ENCODE results near the gene AJAP1.

Gene AJAP1

DNA sequence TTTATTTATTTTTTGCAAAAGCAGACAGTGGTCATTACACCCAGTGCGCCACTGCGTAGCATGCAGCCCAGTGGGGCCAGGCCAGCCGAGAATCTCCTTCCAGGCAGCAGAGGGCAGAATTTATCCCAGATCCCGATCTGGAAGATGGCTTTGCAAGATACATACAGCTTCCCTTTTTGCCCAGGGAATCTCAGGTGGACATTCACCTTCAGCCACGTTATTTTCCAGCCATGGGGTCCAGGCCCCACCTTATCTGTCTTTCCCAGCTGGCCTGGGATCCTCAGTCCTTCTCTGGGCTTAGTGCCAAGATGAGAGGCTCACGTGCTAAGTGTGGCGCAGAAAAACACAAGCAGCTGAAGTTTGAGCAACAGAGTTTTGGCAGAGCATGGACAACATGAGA lies 123.6 kb downstream of the AJAP1 start:
- no peak for DNase-seq

- no peak for DNase-seq
Measured at GRCh38 chr1:4781646-4782045, 127.2 kb downstream of the AJAP1 start.

DNA sequence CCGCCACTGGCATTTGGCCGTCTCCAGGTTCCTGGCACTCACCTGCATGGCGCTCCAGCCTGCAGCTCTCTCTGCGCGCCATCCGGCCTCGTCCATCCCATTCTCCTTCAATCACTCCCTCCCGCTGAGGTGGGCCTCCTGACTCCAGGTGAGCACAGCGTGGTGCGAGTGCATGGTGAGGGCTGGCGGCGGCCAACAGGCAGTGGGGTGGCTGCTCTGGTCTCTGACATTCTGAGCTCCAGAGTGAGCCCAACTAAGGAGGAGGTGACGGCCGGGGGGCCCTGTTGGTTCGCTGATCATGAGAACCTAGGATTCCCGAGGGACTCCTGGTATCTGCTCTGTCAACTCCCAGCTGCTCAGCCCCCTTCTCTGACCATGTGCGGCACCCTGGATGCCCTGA lies 130.4 kb downstream of the AJAP1 start:
- DNase-seq = no peak

DNA sequence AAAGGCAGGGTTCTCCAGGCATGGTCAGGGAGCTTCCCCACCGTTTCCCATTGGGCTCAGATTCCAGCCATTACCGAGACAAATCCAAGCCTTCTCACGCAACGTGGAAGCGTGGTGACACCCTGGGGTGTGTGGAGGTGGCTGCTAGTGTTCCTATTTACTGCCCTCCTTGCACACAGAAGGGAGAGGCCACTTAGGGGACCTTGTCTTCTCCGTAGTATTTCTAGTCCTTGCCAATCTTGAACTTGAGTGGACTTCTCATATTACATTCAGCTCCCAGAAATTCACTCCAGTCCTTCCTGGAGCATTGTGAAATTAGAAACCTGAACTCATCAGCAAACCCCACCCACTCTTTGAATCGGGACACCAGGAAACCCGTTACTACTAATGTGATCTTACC lies 131.6 kb downstream of the AJAP1 start:
- no peak for DNase-seq

DNA sequence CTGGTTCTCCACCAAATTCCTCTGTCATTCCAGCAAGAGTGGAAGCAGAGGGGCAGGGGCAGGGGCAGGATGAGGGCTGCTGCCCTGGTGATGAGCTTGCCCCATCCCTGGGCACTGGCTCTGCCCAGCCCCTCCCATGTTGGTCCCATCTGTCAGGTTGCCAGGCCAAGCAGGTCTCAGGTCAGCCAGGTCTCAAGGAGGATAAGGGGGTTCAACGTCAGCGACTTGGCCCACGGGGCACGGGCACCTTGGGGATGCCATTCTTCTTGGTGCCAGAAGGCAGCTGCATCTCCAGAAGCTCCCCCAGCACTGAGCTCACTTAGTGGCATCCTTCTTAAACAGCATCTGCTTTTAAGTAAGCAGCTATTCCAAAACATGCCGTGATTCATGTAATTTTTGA lies 133.1 kb downstream of the AJAP1 start:
- no peak for DNase-seq

GRCh38 chr1:4792565-4792964 lies 138.2 kb downstream of the AJAP1 start:
- DNase-seq = no peak

DNA sequence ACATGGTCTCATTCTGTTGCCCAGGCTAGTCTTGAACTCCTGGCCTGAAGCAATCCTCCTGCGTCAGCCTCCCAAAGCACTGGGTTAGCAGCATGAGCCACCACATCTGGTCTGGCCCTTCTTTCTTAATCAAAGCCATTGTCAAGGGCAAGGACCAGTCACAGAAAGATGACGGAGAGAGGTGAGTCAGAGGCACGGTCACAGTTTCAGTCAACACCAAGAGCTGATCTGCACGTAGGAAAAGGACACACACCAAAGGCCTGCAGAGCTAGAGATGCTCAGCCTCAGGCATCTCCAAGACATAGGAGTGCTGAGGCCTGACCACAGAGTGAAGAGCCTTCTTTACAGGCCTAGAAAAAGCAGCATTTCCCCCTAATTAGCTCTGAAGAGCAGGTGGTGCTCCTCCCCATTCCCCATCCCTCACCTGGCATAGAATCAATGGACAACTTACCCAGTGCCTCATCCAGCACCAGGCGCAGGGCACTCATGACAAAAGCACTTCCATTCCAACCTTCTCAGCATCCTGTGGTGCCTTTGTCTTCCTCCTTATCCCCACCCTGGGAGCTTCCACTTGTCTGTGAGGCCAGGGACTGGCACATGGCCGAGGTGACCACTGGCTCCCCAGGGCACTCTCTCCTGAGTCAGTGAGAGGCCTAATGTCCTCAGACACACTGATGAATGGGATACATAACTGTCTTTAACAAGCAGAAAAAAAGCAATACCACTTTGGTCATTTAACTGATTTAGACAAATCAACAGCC lies 139.8 kb downstream of the AJAP1 start:
- DNase-seq = no peak

- DNase-seq = no peak
Measured at GRCh38 chr1:4796161-4797015, 142.0 kb downstream of the AJAP1 start.

DNA sequence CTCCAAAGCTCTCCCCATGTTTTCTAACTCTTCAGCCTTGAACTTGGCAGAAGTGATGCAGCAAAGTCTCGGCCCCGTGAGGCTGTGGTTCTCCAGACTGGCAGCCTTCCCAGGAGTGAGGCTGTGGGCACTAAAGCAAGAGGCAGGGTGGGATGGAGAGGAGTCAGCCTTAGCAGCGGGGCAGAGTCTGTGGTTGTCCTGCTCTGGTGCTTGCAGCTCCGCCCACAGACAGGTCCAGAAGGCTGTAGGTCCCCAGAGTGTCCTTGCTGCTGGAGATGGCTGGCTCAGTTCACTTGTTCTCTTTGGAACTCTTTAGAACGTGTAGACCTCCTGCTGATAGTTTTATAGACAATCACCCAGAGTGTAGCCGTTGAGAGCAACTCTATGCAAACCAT lies 142.6 kb downstream of the AJAP1 start:
- no peak for DNase-seq

GRCh38 chr1:4797429-4797828 lies 143.0 kb downstream of the AJAP1 start:
- no peak for DNase-seq

DNA sequence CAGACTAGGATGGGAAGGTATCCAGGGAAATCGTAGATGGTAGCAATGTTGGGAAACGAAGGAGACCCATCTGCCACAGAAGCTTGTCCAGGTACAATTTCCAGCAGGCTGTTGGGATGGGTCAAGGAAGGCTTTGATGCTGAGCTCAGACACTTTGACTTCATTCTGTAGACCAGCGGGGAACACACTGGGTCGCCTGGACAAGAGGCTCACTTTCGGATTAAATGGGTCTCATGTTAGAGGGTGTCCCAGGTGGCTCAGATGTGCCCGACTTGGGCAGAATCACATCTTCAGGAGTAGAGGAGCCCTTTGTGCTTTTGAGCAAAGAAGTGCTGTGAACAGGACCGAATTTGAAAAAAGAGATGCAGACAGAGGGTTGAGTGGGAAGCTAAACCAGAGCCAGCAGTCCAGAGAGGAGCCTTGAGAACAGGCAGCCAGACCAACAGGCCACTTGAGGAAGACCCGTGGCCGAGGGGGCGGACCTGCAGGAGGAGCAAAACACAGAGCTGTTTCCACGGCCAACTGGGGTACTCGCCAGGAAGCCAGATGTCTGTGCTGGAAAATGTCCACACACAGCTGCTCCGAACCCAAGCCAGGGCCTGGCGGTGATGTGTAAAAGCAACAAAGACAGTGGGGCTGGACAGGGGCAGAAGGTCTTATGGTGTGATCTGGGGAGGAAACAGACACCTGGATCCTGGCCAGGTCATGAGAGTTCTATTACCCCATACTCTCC lies 146.9 kb downstream of the AJAP1 start:
- DNase-seq = no peak

- no peak for DNase-seq
Measured at GRCh38 chr1:4802024-4802423, 147.6 kb downstream of the AJAP1 start.

DNA sequence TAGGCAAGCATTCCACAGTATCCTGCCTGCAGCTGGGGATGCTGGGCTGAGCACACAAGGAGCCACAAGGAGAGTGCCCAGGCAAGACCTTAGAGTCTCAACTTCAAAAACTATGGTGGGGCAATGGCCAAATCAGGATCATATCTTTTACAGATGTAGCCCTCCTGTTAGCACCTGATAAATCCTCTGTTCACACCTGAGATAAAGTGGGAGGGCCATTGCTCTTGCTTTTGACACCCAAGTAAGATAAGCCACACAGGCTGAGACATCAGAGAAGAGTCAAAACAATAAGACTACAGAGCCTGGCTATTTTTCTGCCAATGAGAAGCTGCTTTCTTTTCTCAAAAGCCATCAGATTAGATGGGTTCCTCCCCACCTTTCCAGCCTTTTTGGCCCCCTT lies 148.9 kb downstream of the AJAP1 start:
- DNase-seq = no peak

DNA sequence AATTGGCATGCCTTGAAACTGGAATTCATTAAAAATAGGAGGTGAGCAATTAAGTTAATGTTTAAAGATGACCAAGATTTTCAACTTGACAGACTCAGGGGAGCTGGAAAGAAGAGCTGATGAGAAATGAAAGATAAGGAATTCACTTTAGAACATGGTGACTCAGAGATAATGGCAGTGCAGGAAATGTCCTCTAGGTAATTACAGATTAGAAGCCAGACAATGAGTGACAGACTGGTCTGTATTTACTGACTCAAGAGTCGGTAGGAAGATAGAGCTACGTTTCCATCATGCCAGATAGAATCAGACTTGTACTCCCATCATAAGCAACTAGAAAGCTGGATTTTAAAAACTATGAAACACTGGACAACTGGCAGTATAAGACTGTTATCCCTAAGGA lies 151.6 kb downstream of the AJAP1 start:
- no peak for DNase-seq

DNA sequence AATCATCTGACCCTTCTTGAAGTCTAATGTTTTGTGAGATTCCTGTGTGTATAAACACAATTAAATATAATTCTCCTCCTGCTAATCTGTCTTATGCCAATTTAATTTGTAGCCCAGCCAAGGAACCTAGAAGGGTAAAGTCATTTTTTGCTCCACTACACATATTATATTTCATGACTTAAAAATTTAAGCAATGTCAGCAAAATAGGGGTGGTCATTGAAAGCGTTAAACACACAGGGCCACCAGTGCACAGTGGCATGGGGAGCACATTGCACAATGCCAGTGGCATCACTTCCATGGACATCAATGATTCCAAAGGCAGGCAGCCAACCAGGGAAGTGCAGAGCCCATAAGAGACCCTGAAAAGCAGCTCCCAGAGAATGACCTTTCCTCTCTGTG lies 166.1 kb downstream of the AJAP1 start:
- no peak for DNase-seq

DNA sequence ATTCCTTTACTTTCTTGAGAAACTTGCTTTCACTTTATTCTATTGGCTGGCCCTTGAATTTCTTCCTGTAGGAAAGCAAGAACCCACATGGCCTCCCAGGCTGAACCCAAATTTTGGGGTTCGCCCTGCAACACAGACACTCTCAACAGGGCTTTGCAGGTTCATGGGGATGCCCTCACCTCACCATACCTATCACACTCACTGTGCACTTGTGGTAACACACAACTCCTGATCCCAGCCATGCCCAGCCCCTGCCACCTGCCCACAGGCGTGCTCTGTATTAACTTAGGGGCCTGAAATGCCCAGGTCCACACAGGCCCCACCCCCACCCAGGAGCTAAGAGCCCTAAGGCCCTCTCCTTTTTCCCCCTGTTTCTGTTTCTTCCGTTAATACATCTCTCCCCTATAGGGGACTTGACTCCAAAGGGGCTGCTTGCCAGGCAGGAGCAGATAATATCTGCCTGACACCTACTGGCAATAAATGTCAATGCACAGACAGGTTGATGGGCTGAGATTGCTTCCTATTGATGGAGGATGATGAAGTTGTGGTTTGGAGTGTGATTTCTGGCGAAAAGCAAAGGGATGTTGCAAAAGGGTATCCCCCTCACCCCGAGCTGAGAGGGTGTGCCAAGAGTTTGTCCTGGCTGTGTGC lies 171.5 kb downstream of the AJAP1 start:
- no peak for DNase-seq

DNA sequence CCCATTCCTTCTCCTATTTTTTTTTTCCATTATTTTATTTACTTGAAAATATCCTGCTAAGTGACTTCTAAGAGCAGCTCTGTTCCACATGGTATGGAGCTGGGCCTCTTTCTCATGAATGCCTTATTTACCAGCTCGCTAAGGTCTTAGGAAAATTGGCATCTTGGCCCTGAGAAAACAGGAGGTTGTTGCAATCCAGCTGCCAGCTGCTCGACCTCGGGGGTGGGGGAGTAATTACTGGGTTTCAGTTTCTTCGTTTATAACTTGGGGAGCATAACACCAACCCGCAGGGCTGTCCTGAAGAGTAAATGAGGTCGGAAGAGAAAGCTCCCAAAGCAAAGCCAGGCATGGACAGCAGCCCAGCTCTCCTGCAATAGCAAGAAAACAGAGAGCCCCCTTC lies 176.3 kb downstream of the AJAP1 start:
- DNase-seq = no peak

- DNase-seq = no peak
Measured at GRCh38 chr1:4836574-4836973, 182.2 kb downstream of the AJAP1 start.

DNA sequence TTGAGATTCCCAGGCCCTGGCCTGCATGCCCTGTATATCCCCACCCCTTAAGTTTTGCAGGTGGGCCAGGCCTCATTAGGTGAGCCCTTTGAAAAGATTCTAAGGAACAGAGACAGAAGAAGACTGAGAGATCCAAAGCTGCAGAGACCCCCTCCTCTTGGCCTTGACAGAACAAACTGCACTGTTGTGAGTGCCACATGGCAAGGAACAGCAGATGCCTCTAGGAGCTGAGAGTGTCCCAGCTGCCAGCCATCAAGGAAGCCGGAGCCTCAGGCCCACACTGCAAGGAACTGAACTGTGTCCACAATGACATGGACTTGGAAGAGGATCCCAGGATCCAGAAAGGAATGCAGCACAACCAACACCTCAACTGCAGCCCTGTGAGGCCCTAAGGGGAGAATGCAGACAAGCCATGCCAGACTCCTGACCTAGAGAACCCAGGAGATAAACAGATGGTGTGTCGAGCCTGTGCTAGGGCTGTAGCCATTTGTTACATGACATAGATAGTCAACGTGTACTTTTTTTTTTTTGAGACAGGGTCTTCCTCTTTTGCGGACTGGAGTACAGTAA lies 182.7 kb downstream of the AJAP1 start:
- DNase-seq = no peak

DNA sequence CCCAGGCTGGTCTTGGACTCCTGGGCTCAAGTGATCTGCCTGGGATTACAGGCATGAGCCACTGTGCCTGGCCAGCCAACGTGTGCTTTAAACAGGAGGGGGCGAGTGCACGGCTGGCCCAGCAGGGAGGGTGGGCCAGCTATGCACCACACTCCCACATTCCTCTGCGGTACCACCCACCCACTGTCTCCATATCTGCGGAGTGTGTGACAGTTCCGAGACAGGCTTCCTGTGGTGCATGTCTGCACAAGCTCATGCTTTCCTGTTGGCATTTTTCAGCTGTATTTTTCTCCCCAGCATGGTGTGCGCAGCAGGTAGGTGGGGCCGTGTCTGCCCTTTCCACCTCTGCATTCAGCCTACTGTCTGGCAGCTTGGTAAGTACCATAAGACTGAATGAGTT lies 183.3 kb downstream of the AJAP1 start:
- no peak for DNase-seq

GRCh38 chr1:4838231-4838630 lies 183.8 kb downstream of the AJAP1 start:
- DNase-seq = no peak

Measured in Kasumi-1 (cell line).